ENCODE measurements around the gene PROM2.

Gene PROM2

GRCh38 chr2:95274291-95275150 lies at the start of gene PROM2:
TSS of gene PROM2 (plus strand) at chr2:95274449. CDS start at chr2:95274586, 137 bp downstream.
- TF ChIP-seq CTCF (IDR thresholded peaks at IDR 0.05), result no peak
- no peak within 1 kb of the TSS for H3K4me3 ChIP-seq
- DNase-seq (ENCODE audit: low spot score), result no peak
- no peak within 1 kb of the TSS for H3K27ac ChIP-seq

GRCh38 chr2:95225658-95226057 lies 48.6 kb upstream of the PROM2 start:
- H3K27ac ChIP-seq, result no peak overlapping the region
- no peak for DNase-seq (ENCODE audit: low spot score)
- H3K4me3 ChIP-seq, result no peak overlapping the region
- no peak for TF ChIP-seq CTCF (IDR thresholded peaks at IDR 0.05)

- TF ChIP-seq CTCF (IDR thresholded peaks at IDR 0.05), result no peak
- no peak for DNase-seq (ENCODE audit: low spot score)
- H3K4me3 ChIP-seq, result no peak overlapping the region
- no peak overlapping the region for H3K27ac ChIP-seq
Observed at GRCh38 chr2:95231723-95232122, 42.5 kb upstream of the PROM2 start.

- Histone ChIP-seq H3K4me3 (no peak overlapping the region), H3K27ac (no peak overlapping the region)
- TF ChIP-seq CTCF (IDR thresholded peaks at IDR 0.05), result no peak
- DNase-seq (ENCODE audit: low spot score), result no peak
Observed at GRCh38 chr2:95232232-95232631, 42.0 kb upstream of the PROM2 start.

- Histone ChIP-seq H3K4me3 (no peak overlapping the region), H3K27ac (no peak overlapping the region)
- TF ChIP-seq CTCF (IDR thresholded peaks at IDR 0.05), result no peak
- no peak for DNase-seq (ENCODE audit: low spot score)
Observed at GRCh38 chr2:95234286-95234785, 39.9 kb upstream of the PROM2 start.

GRCh38 chr2:95234816-95235215 lies 39.4 kb upstream of the PROM2 start:
- no peak for TF ChIP-seq CTCF (IDR thresholded peaks at IDR 0.05)
- no peak for DNase-seq (ENCODE audit: low spot score)
- no peak overlapping the region for H3K27ac ChIP-seq
- H3K4me3 ChIP-seq, result no peak overlapping the region

- DNase-seq (ENCODE audit: low spot score), result no peak
- TF ChIP-seq CTCF (IDR thresholded peaks at IDR 0.05), result no peak
- H3K27ac ChIP-seq, result no peak overlapping the region
- H3K4me3 ChIP-seq, result no peak overlapping the region
Observed at GRCh38 chr2:95238131-95238530, 36.1 kb upstream of the PROM2 start.

All from coronary artery (tissue), 2 donors.